Activated T-helper 17 cell treated with anti-CD3 and anti-CD28 coated beads, Interleukin-2, amount 50 U/mL, for 72 hours (primary cell): Measurements from ENCODE around the gene SNRNP27. TPM values are rescaled to one million over a fixed set of nuclear protein-coding genes. Genes with fewer than 3 reads are reported as not detected.
A peak's percentile ranks its signal among the peaks of the same experiment; 100 is the strongest.

ENCODE experiments used
- ATAC-seq: fragments of 150-1000 bp; cut with Tn5 transposase; replicated peaks from 2 replicates; pipeline ENCODE4 v1.10.0; 2021; ENCODE audit warnings: mild to moderate bottlenecking, moderate library complexity
- H3K27ac Mint-ChIP-seq: one replicate; pipeline ENCODE4 v1.8.0; 2022; ENCODE audit warnings: mixed read lengths
- H3K27me3 Mint-ChIP-seq: one replicate; pipeline ENCODE4 v1.8.0; 2022; ENCODE audit warnings: mixed read lengths
- H3K36me3 Mint-ChIP-seq: one replicate; pipeline ENCODE4 v1.8.0; 2022; ENCODE audit warnings: low read depth, mild to moderate bottlenecking, mixed read lengths
- H3K4me1 Mint-ChIP-seq: one replicate; pipeline ENCODE4 v1.8.0; 2022; ENCODE audit warnings: mixed read lengths
- H3K4me3 Mint-ChIP-seq: one replicate; pipeline ENCODE4 v1.8.0; 2022; ENCODE audit warnings: mild to moderate bottlenecking, mixed read lengths
- H3K9me3 Mint-ChIP-seq: one replicate; pipeline ENCODE4 v1.8.0; 2022; ENCODE audit warnings: mixed read lengths
- total RNA-seq, 2 donors: library from RNA; stranded (reverse); gene quantifications; one replicate each; pipeline ENCODE4 v1.2.3, GENCODE V29; 2022

The SNRNP27 gene
- total RNA-seq, 2 donors from 2014 or later: 54.9 to 60.1 TPM

GRCh38 chr2:69902213-69902922 lies 8.6 kb downstream of the SNRNP27 start:
- Mint-ChIP-seq H3K27me3 (no peaks in the 10 kb centered on the region), H3K4me1 (peaks cover 27% of the 10 kb centered on the region), H3K27ac (peak overlapping the region; percentile 91), H3K4me3 (peak overlapping the region; percentile 86), H3K36me3 (peaks cover 97% of the 10 kb centered on the region), H3K9me3 (no peaks in the 10 kb centered on the region)
- peak; percentile 32 for ATAC-seq

GRCh38 chr2:69907216-69907615 lies 13.5 kb downstream of the SNRNP27 start:
- peak overlapping the region; percentile 12 for H3K27ac Mint-ChIP-seq
- H3K9me3 Mint-ChIP-seq: no peaks in the 10 kb centered on the region
- peaks cover 91% of the 10 kb centered on the region for H3K36me3 Mint-ChIP-seq
- H3K4me3 Mint-ChIP-seq: no peak overlapping the region
- peaks cover 8% of the 10 kb centered on the region for H3K4me1 Mint-ChIP-seq
- no peak for ATAC-seq
- no peaks in the 10 kb centered on the region for H3K27me3 Mint-ChIP-seq

GRCh38 chr2:69911985-69912563 lies 18.3 kb downstream of the SNRNP27 start:
- no peak for ATAC-seq
- H3K27me3 Mint-ChIP-seq: no peaks in the 10 kb centered on the region
- H3K4me3 Mint-ChIP-seq: no peak overlapping the region
- no peaks in the 10 kb centered on the region for H3K9me3 Mint-ChIP-seq
- H3K36me3 Mint-ChIP-seq: peaks cover 70% of the 10 kb centered on the region
- peaks cover 8% of the 10 kb centered on the region for H3K4me1 Mint-ChIP-seq
- peak overlapping the region; percentile 42 for H3K27ac Mint-ChIP-seq

- peaks cover 8% of the 10 kb centered on the region for H3K4me1 Mint-ChIP-seq
- H3K27me3 Mint-ChIP-seq: no peaks in the 10 kb centered on the region
- no peaks in the 10 kb centered on the region for H3K9me3 Mint-ChIP-seq
- peak; percentile 93 for ATAC-seq
- peaks cover 69% of the 10 kb centered on the region for H3K36me3 Mint-ChIP-seq
- H3K27ac Mint-ChIP-seq: peak overlapping the region; percentile 88
- H3K4me3 Mint-ChIP-seq: peak overlapping the region; percentile 72
These were observed 20.6 kb downstream of the SNRNP27 start for GRCh38 chr2:69914164-69914949.

GRCh38 chr2:69914950-69915945 lies 21.5 kb downstream of the SNRNP27 start, which contains the start of gene MXD1:
TSS of gene MXD1 (plus strand) at chr2:69915109. CDS start at chr2:69915331, 222 bp downstream.
- Mint-ChIP-seq H3K27me3 (no peaks in the 10 kb centered on the region), H3K27ac (peak within 1 kb of the TSS; percentile 88), H3K4me1 (peaks cover 8% of the 10 kb centered on the region), H3K36me3 (peaks cover 72% of the 10 kb centered on the region), H3K9me3 (no peaks in the 10 kb centered on the region), H3K4me3 (peak within 1 kb of the TSS; percentile 76)
- no peak for ATAC-seq

- Mint-ChIP-seq H3K27ac (peak overlapping the region; percentile 55), H3K4me3 (peak overlapping the region; percentile 76), H3K36me3 (peaks cover 72% of the 10 kb centered on the region), H3K4me1 (peaks cover 8% of the 10 kb centered on the region), H3K27me3 (no peaks in the 10 kb centered on the region), H3K9me3 (no peaks in the 10 kb centered on the region)
- no peak for ATAC-seq
These were observed 22.4 kb downstream of the SNRNP27 start for GRCh38 chr2:69916106-69916505.

- Mint-ChIP-seq H3K27me3 (no peaks in the 10 kb centered on the region), H3K27ac (no peak overlapping the region), H3K4me3 (peak overlapping the region; percentile 76), H3K4me1 (peaks cover 8% of the 10 kb centered on the region), H3K9me3 (no peaks in the 10 kb centered on the region), H3K36me3 (peaks cover 77% of the 10 kb centered on the region)
- no peak for ATAC-seq
These were observed 24.1 kb downstream of the SNRNP27 start for GRCh38 chr2:69917852-69918251.

- Mint-ChIP-seq H3K36me3 (peaks cover 78% of the 10 kb centered on the region), H3K27me3 (no peaks in the 10 kb centered on the region)
These were observed 24.6 kb downstream of the SNRNP27 start for GRCh38 chr2:69918401-69918800.

GRCh38 chr2:69923116-69923515 lies 29.4 kb downstream of the SNRNP27 start:
- no peaks in the 10 kb centered on the region for H3K27me3 Mint-ChIP-seq
- no peak overlapping the region for H3K4me3 Mint-ChIP-seq
- ATAC-seq: no peak
- H3K9me3 Mint-ChIP-seq: no peaks in the 10 kb centered on the region
- peaks cover 5% of the 10 kb centered on the region for H3K4me1 Mint-ChIP-seq
- peaks cover 91% of the 10 kb centered on the region for H3K36me3 Mint-ChIP-seq
- peak overlapping the region; percentile 28 for H3K27ac Mint-ChIP-seq

More at GRCh38 chr2:69918401-69918800, 24.6 kb downstream of the SNRNP27 start:
- H3K4me1 Mint-ChIP-seq: peaks cover 6% of the 10 kb centered on the region
- no peak overlapping the region for H3K27ac Mint-ChIP-seq
- ATAC-seq: no peak
- peak overlapping the region; percentile 76 for H3K4me3 Mint-ChIP-seq
- H3K9me3 Mint-ChIP-seq: no peaks in the 10 kb centered on the region

- ATAC-seq: no peak
- peaks cover 85% of the 10 kb centered on the region for H3K36me3 Mint-ChIP-seq
- H3K4me1 Mint-ChIP-seq: peaks cover 11% of the 10 kb centered on the region
- H3K27ac Mint-ChIP-seq: no peak overlapping the region
- no peak overlapping the region for H3K4me3 Mint-ChIP-seq
- no peaks in the 10 kb centered on the region for H3K27me3 Mint-ChIP-seq
- no peaks in the 10 kb centered on the region for H3K9me3 Mint-ChIP-seq
These were observed 33.2 kb downstream of the SNRNP27 start for GRCh38 chr2:69926849-69927515.

- Mint-ChIP-seq H3K4me3 (peak overlapping the region; percentile 58), H3K36me3 (peaks cover 80% of the 10 kb centered on the region)
These were observed 38.3 kb downstream of the SNRNP27 start for GRCh38 chr2:69931832-69932595.

GRCh38 chr2:69932596-69932922 lies 38.8 kb downstream of the SNRNP27 start:
- peaks cover 82% of the 10 kb centered on the region for H3K36me3 Mint-ChIP-seq
- H3K9me3 Mint-ChIP-seq: no peaks in the 10 kb centered on the region
- peak overlapping the region; percentile 58 for H3K4me3 Mint-ChIP-seq
- peaks cover 29% of the 10 kb centered on the region for H3K4me1 Mint-ChIP-seq
- H3K27ac Mint-ChIP-seq: peak overlapping the region; percentile 90
- peak; percentile 41 for ATAC-seq
- no peaks in the 10 kb centered on the region for H3K27me3 Mint-ChIP-seq

More at GRCh38 chr2:69931832-69932595, 38.3 kb downstream of the SNRNP27 start:
- Mint-ChIP-seq H3K4me1 (peaks cover 29% of the 10 kb centered on the region), H3K9me3 (no peaks in the 10 kb centered on the region), H3K27me3 (no peaks in the 10 kb centered on the region), H3K27ac (peak overlapping the region; percentile 90)
- peak; percentile 2 for ATAC-seq
